T follicular helper cell (primary cell): ENCODE results near the gene CLDN19.
"Not testable (repeated sequence)": the region's sequence is repeated elsewhere in the genome, so short reads cannot be mapped to it uniquely, and the experiment has no call there.

ENCODE experiments used
- DNase-seq: peaks from one replicate; pipeline ENCODE4 v3.0.0-alpha.2; 2020; ENCODE audit warnings: low read depth

The CLDN19 gene

DNA sequence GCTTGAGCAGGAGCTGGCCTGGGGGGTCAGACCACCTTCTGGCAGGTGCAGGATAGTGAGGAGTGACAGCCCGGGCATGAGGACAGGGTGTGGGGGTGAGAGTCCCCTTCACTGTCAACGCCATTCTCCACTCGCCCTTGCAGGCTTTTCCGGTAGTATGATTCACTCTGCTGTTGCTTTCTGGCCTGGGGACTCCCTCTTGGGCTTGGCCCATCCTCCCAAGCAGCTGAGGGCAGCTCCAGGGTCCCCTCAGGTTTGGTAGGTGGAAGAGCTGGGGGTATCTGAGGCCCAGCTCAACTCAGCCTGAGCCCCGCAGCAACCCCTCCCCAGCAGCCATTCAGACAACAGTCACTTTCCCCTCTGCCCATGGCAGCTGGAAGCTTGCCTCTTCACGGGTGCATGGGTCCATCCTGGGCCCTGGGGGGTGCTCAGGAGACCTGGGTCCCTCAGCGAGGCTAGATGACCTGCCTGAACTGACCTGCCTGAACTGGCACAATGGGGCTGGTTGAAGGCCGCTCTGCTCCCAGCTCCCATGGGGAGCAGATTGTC lies 1.3 kb downstream of the CLDN19 start:
- no peak for DNase-seq

DNA sequence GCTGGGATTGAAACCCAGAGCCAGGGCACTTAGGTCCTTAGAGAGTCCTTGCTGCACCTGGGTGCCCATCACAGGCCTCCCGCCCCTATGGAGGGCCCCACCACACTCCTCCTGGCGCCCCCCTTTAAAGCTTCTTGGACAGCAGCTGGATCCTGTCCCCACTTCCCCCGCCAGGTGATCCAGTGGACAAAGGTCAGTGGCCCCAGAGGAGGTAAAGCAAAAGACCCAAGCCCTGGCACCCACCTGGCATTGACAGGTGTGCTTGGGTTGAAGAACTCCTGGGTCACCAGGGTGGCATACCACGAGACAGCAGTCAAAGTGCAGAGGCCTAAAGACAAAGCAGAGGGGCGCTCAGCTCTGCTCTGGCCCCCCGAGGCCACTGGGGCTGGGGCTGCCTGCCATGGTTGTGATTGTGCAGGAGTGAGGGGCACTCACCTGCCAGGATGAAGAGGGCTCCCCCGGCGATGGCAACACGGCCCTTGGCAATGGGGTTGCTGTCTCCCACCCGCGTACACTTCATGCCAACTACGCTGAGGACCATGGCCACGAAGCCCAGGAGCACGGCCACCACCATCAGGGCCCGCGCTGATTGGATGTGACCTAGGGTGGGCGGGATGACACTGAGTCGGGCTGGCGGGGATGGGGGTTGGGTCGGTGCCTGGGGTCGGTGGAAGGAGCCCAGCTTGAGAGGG lies 1.9 kb downstream of the CLDN19 start:
- DNase-seq: no peak

DNA sequence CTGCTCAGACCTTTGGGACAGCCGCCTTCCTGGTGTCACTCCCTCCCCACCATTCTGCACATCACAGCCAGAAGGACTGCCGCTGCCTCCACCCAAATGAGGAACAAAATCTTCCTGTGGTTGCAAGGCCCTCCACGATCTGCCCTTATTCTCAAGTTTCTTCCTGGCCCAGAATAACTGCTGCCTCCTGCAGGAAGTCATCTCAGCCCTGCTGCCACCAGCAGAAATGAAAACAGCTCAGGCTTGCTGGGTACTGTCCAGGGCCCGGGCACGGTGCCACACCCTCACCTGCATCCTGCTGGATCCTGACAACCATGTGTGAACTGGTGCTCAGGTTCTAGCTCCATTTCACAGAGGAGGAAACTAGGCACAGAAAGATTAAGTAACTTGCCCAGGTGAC lies 2.8 kb downstream of the CLDN19 start:
- DNase-seq: no peak

DNA sequence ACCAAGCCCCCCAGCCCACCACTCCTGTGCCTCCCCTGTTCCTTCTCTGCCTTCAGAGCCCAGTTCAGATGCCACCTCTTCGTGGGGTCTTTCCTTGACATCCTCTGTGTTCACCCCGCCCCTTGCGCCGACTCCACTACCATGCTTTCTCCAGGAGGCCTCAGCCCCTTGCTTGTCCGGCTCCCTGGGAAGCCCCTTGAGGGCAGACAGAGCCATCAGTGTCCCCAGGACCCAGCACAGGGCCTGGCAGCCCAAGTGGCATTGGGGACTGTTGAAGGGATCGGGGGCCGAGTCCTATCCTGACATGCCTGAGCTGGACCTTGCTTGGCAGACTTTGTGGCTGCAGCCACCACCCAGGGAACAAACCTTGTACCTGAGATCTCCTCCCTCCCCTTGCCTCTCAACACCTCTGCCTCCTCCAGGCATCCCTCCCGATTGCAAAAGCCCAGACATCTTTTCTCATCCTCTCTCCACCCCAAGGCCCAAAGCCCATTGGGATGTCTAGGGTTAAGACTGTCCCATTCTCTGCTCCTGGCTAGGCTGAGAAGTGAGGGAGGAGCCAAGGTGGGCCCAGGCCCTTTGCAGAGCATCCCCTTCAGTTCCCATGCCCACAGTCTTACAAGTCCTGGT lies 3.4 kb downstream of the CLDN19 start:
- DNase-seq: no peak

DNA sequence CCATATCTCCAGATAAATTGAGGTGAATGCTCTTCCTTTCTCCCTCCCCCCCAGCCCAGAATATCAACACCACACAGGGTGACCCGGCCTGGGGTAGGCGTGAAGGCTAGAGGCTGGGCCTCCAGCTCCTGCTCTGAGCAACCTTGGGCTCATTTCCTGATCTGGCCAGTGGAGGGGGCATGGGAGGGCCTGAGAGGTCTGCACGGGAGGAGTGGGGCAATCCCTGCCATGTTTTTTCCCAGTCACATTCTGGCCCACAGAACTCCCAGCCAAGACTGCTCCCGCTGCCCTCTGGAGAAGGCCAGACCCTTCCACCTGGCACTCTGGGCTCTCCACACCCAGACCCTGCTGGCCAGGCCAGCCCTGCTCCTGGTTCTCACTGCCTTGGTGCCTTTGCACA lies 3.9 kb downstream of the CLDN19 start:
- DNase-seq: no peak

DNA sequence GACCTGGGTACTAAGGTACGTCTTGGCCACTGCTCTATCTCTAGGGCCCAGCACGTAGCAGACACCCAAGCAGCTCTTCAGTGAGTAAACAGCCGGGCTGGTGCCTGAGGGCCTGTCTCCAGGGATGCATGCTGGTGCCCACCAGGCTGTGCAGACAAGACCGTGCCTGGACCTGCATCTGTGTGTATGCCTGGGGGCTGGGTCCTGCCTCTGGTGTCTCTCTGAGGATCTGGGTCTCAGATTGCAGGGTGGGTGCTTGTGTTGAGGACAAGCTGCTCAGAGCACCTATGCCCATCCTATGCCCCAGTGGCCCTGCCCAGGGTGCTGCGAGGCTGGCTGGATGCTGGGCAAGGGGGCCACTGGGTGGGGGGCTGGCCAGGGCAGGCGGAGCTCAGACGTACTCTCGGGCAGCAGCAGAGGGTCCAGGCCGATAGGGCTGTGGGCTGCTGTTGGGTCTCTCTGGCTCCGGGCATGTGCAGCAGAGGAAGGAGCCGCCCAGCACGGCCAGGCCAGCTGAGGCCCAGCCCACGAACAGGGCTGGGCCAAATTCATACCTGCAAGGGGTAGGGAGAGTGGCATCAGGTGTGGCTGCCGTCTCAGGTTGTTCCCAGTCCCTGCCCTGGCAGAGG lies 4.4 kb downstream of the CLDN19 start:
- DNase-seq: no peak

DNA sequence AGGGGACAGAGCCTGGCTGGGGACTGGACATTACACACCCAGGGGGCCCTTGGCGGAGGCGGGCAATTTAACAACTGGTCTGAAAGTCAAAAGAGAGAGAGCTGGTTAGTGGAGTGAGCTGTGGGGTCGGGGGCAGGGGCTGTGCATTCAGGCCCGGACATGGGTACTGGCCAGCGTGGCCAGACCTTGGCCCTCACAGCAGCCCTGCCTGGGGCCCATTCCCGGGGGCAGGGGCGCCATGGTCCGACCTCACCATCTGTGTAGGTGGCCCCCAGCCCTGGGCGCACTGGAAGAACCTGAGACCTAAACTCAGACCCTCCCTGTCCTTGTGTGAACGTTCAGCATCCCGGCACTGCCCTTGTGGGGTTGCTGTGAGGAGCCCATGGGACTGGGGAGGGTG lies 5.0 kb downstream of the CLDN19 start:
- DNase-seq: no peak

DNA sequence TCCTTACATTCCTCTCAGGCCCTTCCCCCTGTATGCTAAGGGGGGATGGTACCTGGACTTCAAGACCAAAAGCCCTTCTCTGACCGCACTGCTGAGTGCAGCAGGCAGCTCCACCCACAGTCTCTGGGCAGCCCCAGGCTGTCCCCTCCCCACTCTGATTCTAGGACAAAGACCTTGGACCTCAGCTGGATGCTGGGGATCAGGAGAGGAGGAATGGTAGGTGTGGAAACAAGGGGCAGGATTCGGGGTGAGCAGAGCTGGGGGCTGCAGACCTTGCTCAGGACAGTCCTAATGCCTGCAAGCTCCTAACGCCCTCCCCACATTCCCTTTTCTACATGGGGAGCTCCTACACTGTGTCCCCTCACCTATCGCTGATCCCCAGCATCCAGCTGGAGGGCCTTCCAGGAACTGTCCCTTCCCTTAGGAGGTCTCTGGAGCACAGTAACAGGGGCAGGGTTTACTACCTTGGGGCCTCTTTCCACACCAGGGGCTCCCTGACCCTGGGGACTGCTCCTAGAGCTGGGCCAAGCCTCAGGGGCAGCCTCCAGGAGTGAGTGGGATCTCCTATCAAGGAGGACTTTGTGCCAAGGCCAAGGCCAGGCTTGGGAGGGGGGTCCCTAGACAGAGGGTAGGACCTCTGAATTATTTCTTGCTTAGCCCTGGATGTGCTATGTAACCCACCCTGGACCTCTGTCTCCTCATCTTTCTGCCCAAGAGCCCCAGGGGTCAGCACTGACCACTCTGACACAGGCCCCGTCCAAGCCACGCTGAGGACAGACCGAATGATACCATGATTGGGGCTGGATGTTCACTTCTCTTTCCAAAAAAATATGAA lies 5.6 kb downstream of the CLDN19 start:
- no peak for DNase-seq

DNA sequence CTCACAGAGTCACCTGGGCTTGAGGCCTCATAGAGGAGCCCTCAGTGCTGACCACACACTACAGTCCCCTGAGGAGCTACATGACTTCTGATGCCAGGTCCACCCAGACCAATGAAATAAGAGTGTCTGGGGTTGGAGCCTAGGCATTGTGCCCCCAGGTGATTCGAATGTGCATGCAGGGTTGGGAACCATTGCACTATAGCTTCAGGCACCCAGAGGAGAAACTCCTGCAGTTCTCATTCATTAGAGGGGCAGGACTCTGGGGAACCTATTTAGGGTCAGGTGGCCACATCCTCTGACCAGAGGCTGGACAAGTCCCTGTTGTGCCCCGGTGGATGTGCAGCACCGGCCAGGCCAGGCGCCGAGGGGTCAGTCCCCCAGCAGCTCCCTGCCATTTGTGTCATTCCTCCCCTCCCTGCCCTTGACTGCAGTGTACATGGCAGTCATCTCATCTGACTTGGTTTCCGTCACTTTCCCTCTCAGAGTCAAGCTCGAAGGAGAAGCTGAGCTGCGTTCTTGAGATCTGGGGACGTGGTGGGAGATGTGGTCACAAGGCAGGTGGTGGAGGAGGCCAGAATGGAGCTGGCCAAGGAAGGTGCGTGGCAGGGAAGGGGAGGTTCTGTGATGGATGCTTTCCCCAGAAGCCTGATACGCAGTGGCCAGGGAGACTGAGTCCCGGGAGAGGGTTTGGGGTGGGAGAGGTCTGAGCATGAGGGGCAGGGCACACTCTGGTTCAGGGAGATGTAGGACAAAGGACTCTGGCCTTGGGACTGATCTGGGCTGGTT lies 6.4 kb downstream of the CLDN19 start:
- no peak for DNase-seq

DNA sequence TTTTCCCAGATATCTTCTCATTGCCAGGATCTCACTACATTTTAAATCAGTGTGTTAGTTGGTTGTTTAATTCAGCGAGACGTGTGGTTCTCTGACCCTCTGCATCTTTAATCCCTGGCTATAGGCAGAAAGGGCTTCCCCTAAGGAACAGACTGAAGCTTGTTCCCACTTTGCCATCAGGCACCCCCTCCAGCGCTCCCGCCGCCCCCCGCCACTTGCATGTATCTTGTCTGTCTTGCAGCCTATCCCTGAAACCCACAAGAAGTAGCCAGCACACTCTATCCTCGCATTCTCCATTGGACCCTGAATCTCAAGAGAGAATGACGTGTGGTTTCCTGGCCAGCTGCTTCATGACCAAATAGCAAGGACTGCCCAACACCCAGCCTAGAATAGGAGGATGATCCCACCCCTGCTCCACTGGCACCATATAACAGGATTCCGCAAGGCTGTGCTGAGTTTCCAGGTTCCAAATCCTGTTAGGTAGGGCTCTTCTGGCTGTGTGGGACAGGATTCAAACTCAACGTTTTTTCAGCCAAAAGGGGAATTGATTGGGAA lies 7.8 kb downstream of the CLDN19 start:
- no peak for DNase-seq

DNA sequence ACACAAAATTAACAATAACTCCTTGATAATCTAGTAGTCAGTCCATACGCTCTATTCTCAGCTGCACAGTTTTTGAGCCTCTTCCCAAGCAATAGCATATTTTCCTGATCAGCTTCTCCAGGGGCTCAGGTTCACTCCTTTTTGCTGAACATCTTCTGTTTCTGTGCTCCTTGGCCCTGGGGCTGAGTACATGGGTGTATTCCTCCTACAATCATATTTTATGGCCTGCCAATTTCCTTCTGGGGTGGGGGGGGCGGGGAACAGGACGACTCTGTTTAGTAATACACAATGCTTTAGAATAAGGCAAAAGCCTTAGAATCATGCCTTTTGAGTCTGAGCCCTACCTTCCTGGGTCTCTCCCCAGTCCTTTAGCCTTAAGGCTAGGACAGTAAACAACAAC lies 8.5 kb downstream of the CLDN19 start:
- DNase-seq: no peak

DNA sequence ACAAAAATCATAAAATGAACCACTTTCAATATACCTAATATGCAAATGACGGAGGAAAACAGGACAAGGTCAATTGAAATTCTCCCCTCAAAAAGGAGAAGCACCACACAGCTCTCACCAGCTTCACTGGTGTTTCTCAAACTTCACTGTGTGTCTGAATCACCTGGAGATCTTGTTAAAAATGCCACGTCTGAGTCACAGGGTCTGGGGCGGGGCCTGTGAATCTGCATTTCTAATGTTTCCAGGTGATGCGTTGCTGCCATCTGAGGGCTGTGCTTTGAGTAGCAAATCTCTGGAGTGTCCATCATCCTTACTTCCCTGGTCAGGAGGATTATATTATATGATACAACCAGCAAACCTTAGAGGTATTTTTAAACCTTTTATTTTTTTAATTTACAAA lies 9.0 kb downstream of the CLDN19 start:
- no peak for DNase-seq

DNA sequence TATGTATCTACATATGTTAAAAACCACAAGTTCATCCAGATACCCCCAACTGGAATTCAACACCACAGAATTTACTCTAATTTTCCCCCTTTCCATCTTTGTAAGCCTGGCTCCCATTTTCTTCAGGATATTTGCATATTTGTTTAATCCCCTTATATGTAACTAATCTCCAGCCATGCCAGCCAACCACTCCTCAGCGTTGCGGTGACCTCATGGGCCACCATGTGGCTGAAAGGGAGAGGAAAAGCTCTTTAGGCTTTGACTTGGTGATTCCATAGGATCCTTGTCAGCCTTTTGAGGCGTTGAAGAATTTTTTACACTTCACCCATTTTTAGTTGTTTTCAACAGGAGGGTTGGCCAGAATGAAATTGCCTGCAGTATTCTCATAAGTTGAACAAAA lies 10.0 kb downstream of the CLDN19 start:
- DNase-seq: no peak

DNA sequence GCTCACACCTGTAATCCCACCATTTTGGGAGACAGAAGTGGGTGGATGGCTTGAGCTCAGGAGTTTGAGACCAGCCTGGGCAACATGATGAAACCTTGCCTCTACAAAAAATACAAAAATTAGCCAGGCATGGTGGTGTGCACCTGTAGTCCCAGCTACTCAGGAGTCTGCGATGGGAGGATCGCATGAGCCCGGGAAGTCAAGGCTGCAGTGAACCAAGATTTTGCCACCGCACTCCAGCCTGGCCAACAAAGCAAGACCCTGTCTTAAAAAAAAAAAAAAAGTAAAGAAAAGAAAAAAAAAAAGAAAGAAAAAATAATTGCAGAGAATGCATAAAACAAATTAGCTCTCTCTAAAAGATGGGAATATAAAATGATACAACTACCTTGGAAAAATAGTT lies 14.2 kb downstream of the CLDN19 start:
- DNase-seq: not testable (repeated sequence)

DNA sequence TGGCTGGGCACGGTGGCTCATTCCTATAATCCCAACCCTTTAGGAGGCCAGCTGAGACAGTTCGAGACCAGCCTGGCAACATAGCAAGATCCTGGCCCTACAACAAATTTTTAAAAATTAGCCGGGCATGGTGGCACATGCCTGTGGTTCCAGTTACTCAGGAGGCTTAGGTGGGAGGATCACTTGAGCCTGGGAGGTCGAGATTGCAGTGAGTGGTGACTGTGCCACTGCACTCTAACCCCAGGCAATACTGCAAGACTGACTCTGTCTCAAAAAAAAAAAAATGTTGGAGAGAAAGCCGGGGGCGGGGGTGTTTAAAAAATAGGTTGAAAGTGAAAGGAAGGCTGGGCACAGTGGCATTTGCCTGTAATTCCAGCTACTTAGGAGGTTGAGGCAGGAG lies 16.5 kb downstream of the CLDN19 start:
- DNase-seq: no peak

DNA sequence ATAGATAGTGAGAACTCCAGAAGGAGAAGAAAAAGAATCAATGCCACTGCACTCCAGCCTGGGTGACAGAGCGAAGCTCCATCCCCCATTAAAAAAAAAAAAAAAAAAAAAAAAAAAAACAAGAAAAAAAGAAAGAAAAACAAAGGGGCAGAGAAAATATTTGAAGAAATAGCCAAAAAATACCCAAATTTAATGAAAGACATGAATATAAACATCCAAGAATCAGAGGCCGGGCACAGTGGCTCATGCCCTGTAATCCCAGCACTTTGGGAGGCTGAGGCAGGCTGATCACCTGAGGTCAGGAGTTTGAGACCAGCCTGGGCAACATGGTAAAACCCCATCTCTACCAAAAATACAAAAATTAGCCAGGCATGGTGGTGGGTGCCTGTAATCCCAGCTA lies 17.6 kb downstream of the CLDN19 start:
- DNase-seq: not testable (repeated sequence)

DNA sequence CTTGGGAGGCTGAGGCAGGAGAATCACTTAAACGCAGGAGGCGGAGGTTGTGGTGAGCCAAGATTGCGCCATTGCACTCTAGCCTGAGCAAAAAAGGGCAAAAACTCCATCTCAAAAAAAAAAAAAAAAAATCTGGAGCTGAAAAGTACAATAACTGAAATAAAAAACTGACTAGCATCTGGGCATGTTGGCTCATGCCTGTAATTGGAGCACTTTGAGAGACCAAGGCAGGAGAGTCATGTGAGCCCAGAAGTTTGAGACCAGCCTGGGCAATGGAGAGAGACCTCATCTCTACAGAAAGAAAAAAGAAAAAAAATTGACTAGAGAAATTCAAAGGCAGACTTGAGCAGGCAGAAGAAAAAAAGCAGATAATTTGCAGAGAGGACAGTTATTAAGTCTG lies 18.1 kb downstream of the CLDN19 start:
- no peak for DNase-seq

DNA sequence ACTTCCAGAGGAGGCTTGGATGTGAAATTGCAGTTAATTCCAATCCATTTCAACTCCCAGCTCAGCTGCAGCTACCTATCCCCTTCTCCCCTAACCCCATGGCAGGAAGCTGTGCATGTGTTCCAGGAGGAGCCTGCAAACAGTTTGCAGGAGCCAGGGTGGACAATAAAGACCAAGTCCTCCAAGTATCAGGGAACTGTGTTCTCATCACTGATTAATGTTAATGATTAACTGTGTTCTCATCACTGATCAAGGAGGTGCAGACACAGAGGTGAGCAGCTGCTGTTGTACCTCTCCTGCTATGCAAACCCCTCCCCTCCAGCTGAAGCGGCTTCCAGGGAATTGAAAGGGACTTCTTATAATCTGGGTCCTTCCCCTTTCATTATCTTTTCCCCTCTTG lies 19.2 kb downstream of the CLDN19 start:
- no peak for DNase-seq

DNA sequence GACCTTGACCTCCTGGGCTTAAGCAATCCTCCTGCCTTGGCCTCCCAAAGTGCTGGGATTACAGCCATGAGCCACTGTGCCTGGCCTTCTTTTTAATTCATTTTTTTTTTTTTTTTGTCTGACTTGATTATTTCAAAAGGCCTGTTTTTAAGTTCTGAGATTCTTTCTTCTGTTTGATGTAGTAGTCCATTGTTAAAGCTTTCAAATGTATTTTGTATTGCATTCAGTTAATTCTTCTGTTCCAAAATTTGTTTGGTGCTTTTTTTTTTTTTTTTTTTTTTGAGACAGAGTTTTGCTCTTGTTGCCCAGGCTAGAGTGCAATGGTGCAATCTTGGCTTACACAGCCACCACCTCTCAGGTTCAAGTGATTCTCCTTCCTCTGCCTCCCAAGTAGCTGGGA lies 25.6 kb downstream of the CLDN19 start:
- not testable (repeated sequence) for DNase-seq

DNA sequence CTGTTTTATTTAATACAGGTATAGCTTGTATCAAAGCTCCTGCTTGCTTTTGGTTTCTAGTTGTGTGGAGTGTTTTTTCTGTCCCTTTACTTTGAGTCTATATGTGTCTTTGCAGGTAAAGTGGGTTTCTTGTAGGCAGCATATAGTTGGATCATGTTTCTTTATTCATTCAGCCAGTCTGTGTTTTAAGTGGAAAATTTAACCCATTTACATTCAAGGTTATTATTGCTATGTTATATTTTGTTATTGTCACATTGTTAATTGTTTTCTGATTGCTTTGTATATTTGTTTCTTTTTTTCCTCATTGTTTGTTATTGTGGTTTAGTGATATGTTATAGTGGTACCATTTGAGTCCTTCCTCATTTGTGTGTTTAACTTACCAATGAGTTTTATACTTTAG lies 26.7 kb downstream of the CLDN19 start:
- DNase-seq: no peak

DNA sequence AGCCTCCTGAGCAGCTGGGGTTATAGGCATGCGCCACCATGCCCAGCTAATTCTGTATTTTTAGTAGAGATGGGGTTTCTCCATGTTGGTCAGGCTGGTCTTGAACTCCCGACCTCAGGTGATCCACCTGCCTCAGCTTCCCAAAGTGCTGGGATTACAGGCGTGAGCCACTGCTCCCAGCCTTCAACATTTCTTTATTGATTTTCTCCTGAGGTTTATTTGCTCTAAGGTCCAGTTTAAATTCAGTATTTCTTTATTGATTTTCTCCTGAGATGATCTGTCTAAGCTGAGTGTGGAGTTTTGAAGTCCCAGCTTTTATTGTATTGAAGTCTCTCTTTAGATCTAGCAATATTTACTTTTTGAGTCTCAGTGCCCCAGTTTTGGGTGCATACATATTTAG lies 27.2 kb downstream of the CLDN19 start:
- not testable (repeated sequence) for DNase-seq
